Skeletal muscle tissue (tissue), 4 donors: ENCODE results near the gene UQCRC2. TPM values are rescaled to one million over a fixed set of nuclear protein-coding genes. Genes with fewer than 3 reads are reported as not detected.

Experiments used
- H3K27ac ChIP-seq: one replicate; pipeline ENCODE4 v1.7.0; 2013; ENCODE audit warnings: mild to moderate bottlenecking, low read depth, low read length, inconsistent platforms
- H3K27me3 ChIP-seq, 3 donors: one replicate each; pipeline ENCODE4 v1.7.0; 2013; ENCODE audit warnings: low read length in 3 of 3; ENCODE audit not compliant: control insufficient read depth in 3 of 3, insufficient read depth in 3 of 3
- H3K36me3 ChIP-seq, 3 donors: one replicate each; pipeline ENCODE4 v1.7.0; 2013; ENCODE audit warnings: low read length in 3 of 3; ENCODE audit not compliant: control insufficient read depth in 3 of 3, insufficient read depth in 3 of 3
- H3K4me1 ChIP-seq, 3 donors: one replicate each; pipeline ENCODE4 v1.7.0; 2013; ENCODE audit warnings: low read length in 3 of 3, mild to moderate bottlenecking in 3 of 3; ENCODE audit not compliant: control insufficient read depth in 3 of 3, insufficient read depth in 3 of 3
- H3K4me3 ChIP-seq, 3 donors: one replicate each; pipeline ENCODE4 v1.7.0; 2013; ENCODE audit warnings: low read length in 3 of 3
- H3K9ac ChIP-seq, 3 donors: one replicate each; pipeline ENCODE4 v1.7.0; 2013; ENCODE audit warnings: low read length in 3 of 3, mild to moderate bottlenecking in 3 of 3, moderate library complexity in 2 of 3, low read depth in 1 of 3
- H3K9me3 ChIP-seq, 3 donors: one replicate each; pipeline ENCODE4 v1.7.0; 2013; ENCODE audit warnings: low read length in 3 of 3; ENCODE audit not compliant: control insufficient read depth in 3 of 3
- total RNA-seq: library from RNA; depleted of rRNA; stranded (reverse); fragments of >200 nt; gene quantifications from one replicate; pipeline ENCODE4 v1.2.3, GENCODE V29; 2014
- donor health status: Osteomylitis.

The UQCRC2 gene
- total RNA-seq, 1 donor from 2014 or later, result 449 TPM

DNA sequence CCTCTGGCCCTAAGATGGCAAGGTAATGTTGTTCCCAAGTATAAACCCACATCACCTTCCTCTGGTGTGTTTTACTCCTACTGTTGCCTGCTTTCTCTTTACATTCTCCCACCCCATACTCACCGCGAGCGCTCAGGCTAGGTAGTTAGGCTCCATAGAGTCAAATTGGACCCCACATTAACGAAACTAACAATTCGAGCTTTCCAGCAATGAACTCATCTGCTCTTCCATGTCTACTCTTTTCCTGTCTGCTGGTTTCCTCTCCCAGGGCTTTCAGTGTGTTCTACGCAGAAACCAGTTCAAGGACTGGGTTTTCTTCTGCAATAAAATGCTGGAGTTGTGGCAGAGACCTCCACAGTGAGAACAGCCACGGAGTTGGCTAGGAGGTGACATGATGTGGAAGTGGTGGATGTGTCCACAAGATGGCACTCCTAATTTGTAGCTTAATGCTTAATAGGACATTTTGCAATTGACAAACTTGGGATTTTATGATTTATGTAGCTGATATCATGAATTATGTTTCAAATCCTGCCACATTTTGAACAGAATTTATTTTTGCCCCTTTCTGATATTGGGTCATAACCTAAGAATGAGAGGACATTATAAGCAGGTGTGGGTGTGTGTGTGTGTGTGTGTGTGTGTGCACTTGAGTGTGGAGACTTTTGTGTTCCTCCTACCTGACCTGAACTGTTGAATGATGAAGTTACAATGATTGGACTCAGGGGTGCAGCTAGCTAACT is 2.2 kb upstream of the UQCRC2 start:
- H3K9me3 ChIP-seq, result no peaks in the 10 kb centered on the region
- H3K4me3 ChIP-seq, result no peak overlapping the region
- H3K9ac ChIP-seq, result no peak overlapping the region
- no peak overlapping the region for H3K27ac ChIP-seq
- no peaks in the 10 kb centered on the region for H3K27me3 ChIP-seq
- peaks cover 0 to 5% (median 0%) of the 10 kb centered on the region in 3 donors for H3K36me3 ChIP-seq
- H3K4me1 ChIP-seq, result peaks cover 31 to 38% (median 34%) of the 10 kb centered on the region in 3 donors

DNA sequence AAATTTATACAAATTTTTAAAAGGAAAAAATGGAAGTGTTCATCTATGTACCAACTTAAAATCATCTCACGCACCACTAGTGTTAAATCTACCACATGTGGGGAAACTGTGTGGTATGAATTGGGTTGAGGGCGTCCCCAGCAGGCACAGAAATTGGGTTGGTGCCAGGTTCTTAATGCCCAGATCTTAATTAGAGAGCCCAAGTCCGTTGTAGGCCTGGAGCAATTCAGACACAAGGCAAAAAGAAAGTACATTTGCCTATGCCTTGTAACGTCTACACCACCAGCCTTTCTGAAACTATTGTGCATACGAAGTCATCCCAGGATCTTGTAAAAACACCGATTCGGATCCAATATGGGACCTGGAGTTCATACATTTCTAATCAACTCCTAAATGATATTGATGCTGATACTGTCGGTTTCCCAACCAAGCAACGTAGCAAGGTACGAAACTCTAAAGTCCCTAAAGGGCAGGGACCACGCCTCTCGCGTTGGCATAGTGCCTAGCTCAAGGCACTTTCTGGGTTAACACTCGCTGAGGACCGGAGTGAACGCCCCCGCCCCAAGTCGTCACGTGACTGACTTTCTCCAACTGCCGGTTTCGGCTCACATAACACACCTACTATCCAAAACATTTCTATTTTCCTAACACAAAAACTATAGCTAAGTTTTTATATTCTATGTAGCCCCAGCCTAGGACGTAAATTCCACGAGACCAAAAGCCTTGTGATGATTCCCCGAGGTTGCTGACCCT is 945 bp upstream of the UQCRC2 start:
- Histone ChIP-seq H3K4me3 (peak overlapping the region; percentile 95 to 99 (median 99)), H3K9me3 (no peaks in the 10 kb centered on the region), H3K9ac (peak overlapping the region; percentile 94 to 100 (median 97)), H3K4me1 (peaks cover 31 to 38% (median 34%) of the 10 kb centered on the region in 3 donors), H3K36me3 (peaks cover 2 to 7% (median 3%) of the 10 kb centered on the region in 3 donors), H3K27ac (peak overlapping the region; percentile 95), H3K27me3 (no peaks in the 10 kb centered on the region)

DNA sequence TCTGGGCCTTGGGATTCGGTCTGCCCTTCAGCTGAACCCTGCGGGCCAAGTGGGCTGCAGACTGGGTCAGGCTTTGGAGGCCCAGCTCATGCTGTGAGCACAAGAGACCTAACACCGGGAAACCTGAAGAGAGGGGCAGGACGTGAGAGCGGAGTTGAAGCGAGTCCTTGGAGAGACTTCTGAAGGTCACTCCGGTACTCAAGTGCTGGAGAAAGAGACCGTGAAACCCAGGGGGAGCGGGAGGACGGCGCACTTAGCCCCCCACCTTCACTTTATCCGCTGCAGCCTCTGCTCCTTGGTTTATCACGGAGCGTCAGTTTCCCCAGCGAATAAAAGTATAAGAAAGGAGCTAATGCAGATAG is 361 bp downstream of the UQCRC2 start:
- Histone ChIP-seq H3K4me3 (peak overlapping the region; percentile 95 to 99 (median 99)), H3K4me1 (peaks cover 31 to 40% (median 34%) of the 10 kb centered on the region in 3 donors), H3K27me3 (no peaks in the 10 kb centered on the region), H3K36me3 (peaks cover 12 to 14% (median 14%) of the 10 kb centered on the region in 3 donors), H3K27ac (peak overlapping the region; percentile 95), H3K9ac (peak overlapping the region; percentile 94 to 100 (median 97)), H3K9me3 (no peaks in the 10 kb centered on the region)

DNA sequence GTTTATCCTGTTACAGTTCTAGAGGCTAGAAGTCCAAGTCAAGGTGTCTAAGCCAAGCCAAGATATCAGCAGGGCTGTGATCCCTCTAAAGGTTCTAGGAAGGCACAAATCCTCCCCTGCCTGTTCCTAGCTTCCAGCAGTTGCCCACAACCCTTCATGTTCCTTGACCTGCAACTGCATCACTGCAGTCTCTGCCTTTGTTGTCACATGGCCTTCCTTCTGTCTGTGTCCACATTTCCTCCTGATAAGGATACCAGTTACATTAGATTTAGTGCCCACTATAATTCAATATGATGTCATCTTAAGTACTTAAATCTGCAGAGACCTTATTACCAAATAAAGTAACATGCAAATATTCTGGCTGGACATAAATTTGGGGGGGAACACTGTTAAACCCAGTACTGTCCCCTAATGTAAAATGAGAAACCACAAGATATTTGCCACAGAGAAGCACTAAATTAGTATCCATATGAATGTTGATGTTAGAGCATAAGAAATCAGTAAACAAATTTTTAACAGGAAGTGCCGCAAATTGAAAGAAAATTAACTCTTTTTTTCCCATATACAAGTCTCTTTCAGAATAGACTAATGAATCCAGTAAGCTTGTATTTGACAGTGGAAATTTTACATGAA is 4.7 kb downstream of the UQCRC2 start:
- H3K27ac ChIP-seq, result no peak overlapping the region
- H3K4me3 ChIP-seq, result no peak overlapping the region
- H3K9me3 ChIP-seq, result no peaks in the 10 kb centered on the region
- peaks cover 14 to 21% (median 15%) of the 10 kb centered on the region in 3 donors for H3K4me1 ChIP-seq
- H3K27me3 ChIP-seq, result no peaks in the 10 kb centered on the region
- H3K9ac ChIP-seq, result no peak overlapping the region
- peaks cover 49 to 55% (median 50%) of the 10 kb centered on the region in 3 donors for H3K36me3 ChIP-seq

DNA sequence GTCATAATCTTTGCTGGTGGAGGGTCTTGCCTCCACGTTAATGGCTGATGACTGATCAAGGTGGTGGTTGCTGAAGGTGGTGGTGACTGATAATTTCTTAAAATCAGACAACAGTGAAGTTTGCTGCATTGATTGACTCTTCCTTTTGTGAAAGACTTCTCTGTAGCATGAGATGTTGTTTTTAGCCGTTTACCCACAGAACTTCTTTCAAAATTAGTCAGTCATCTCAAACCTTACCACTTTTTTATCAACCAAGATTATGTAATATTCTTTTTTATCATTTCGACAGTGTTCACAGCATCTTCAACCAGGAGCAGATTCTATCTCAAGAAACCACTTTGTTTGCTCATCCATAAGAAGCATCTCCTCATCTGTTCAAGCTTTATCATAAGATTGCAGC is 5.9 kb downstream of the UQCRC2 start:
- peaks cover 11 to 14% (median 13%) of the 10 kb centered on the region in 3 donors for H3K4me1 ChIP-seq
- H3K9ac ChIP-seq, result no peak overlapping the region
- H3K9me3 ChIP-seq, result no peaks in the 10 kb centered on the region
- no peaks in the 10 kb centered on the region for H3K27me3 ChIP-seq
- no peak overlapping the region for H3K4me3 ChIP-seq
- no peak overlapping the region for H3K27ac ChIP-seq
- H3K36me3 ChIP-seq, result peaks cover 56 to 66% (median 60%) of the 10 kb centered on the region in 3 donors

DNA sequence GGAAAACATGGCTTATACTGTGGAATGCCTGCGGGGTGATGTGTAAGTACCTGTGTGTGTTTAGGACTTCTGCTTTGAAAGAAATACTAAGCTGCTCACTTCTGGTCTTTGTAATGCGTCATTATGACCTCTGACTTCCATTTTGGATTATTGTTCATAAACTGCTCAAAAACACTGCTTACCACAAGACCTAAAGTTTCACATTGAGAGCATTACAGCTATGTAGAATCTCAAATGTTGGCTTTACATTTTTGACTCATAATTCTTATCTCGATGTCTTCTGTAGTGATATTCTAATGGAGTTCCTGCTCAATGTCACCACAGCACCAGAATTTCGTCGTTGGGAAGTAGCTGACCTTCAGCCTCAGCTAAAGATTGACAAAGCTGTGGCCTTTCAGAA is 9.3 kb downstream of the UQCRC2 start:
- H3K4me3 ChIP-seq, result no peak overlapping the region
- H3K27me3 ChIP-seq, result no peaks in the 10 kb centered on the region
- H3K9me3 ChIP-seq, result no peaks in the 10 kb centered on the region
- H3K36me3 ChIP-seq, result peaks cover 75 to 90% (median 82%) of the 10 kb centered on the region in 3 donors
- H3K27ac ChIP-seq, result no peak overlapping the region
- H3K4me1 ChIP-seq, result peaks cover 0 to 2% (median 0%) of the 10 kb centered on the region in 3 donors
- H3K9ac ChIP-seq, result no peak overlapping the region

DNA sequence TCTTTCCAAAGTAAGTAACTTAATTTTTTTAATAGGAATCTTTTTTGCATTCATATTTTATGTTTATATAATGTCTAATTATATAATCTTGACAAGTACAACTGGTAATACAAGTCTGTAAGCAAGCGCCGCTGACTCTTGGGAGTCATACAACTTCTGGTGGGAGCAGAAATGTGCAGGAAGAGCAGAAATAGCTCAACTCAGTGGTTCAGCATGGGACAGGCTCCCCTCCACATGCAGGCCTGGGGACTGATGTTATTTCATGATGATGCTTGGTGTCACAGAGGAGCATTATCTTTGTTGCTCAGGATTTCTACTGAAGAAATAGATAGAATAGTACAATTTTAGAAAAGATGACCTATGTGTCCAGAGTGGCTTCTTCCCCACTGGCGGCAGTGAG is 10.7 kb downstream of the UQCRC2 start:
- Histone ChIP-seq H3K27me3 (no peaks in the 10 kb centered on the region), H3K36me3 (peaks cover 71 to 91% (median 83%) of the 10 kb centered on the region in 3 donors), H3K4me3 (no peak overlapping the region), H3K27ac (no peak overlapping the region), H3K9me3 (no peaks in the 10 kb centered on the region), H3K9ac (no peak overlapping the region), H3K4me1 (no peaks in the 10 kb centered on the region)

DNA sequence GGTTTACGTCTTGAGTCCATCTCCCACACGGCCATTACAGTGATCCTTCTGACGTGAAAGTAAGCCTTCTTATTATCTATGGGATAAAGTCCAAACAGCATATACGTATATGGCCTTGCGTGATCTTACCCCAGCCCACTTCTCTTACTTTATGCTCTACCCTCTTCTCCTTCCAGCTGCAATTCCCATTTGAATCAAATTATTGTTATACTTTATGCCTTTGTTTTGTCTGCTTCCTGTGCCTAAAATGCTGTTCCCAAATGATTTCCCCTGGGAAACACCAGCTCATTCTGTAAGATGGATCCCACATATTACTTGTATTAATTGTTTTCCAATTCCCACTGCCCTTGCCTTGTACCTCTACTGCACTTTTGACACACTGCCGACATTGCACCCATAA is 11.2 kb downstream of the UQCRC2 start:
- H3K36me3 ChIP-seq, result peaks cover 67 to 91% (median 81%) of the 10 kb centered on the region in 3 donors
- H3K4me3 ChIP-seq, result no peak overlapping the region
- H3K4me1 ChIP-seq, result no peaks in the 10 kb centered on the region
- no peak overlapping the region for H3K9ac ChIP-seq
- no peaks in the 10 kb centered on the region for H3K27me3 ChIP-seq
- no peak overlapping the region for H3K27ac ChIP-seq
- no peaks in the 10 kb centered on the region for H3K9me3 ChIP-seq

DNA sequence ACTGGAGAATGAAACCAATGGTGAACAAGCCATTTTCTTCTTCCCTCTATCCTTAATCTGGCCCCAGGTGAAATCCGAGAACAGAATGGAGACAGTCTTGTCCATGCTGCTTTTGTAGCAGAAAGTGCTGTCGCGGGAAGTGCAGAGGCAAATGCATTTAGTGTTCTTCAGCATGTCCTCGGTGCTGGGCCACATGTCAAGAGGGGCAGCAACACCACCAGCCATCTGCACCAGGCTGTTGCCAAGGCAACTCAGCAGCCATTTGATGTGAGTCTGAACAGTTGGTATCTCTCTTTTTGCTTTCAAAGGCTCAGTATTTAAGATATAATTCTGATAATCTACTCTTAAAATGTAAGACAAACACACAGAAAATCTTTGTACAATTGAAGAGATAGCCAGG is 18.7 kb downstream of the UQCRC2 start:
- Histone ChIP-seq H3K27me3 (no peaks in the 10 kb centered on the region), H3K36me3 (peaks cover 59 to 94% (median 89%) of the 10 kb centered on the region in 3 donors), H3K9ac (no peak overlapping the region), H3K27ac (no peak overlapping the region), H3K4me1 (no peaks in the 10 kb centered on the region), H3K9me3 (no peaks in the 10 kb centered on the region), H3K4me3 (no peak overlapping the region)
